NCI-H146 (cell line): ENCODE measurements around the gene ZBTB20.
A peak's percentile ranks its signal among the peaks of the same experiment; 100 is the strongest.

Experiments used
- DNase-seq: peaks from one replicate; lab custom pipeline; 2025; lab: John Stamatoyannopoulos, UW

The ZBTB20 gene

GRCh38 chr3:114374433-114374990 is 772.6 kb downstream of the ZBTB20 start:
- DNase-seq = no peak

- no peak for DNase-seq
Observed at GRCh38 chr3:114370537-114371174, 776.4 kb downstream of the ZBTB20 start.

DNA sequence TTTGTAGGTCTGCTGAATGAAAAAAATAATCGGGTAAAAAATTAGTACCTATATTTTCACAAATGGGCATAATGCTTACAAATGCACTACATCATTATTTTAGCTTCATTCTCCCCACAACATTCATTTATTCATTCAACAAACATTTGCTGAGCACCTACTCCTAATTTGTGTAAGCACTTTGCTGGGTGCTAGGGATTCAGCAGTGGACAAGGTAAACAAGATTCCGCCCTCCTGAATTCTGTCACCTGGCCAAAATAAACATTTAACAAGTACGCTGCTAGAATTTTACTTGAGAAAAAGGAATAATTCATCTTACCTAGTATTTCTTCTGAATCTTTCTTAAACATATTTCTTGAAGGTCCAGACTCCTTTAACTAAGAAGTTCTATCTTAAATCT is 781.2 kb downstream of the ZBTB20 start:
- no peak for DNase-seq

DNA sequence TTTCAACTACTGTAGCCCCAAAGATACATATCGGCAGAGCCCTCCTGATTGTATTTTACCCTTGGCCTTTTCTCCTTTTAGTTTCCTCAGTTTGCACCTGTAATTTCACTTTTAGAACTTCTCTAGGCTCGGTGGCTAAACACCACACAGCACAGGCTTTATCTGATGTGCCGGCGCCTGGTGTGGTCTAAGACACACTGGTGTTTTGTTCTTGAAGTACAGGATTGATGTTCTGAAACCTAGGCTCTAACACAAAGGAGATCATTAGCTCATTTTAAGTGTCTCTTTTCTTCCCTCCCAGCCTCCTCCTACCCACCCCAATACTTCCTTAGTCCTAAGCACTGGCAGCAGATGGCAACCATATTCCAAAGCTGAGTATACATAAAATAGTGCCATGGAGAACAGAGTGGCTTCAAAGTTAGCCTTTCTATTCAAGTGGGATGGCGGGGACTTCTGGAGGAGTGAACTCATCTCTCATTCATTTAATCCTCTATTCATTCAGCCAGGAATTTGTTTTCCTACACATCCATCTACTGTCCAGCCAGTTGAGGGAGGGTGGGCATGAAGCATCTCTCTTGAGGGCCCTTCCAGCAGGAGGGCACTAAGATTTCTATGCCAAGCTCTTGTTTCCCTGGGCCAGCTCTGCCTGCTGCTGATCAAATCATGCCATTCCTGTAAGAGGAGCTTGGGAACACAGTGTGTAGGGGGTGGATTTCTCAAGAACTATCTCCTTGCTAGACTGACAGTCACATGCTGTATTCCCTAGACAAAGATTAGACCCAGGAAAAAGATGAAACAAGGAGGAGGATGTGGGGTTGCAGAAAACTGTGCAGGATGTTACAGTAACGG is 782.1 kb downstream of the ZBTB20 start:
- no peak for DNase-seq

GRCh38 chr3:114363554-114364202 is 783.4 kb downstream of the ZBTB20 start:
- no peak for DNase-seq

DNA sequence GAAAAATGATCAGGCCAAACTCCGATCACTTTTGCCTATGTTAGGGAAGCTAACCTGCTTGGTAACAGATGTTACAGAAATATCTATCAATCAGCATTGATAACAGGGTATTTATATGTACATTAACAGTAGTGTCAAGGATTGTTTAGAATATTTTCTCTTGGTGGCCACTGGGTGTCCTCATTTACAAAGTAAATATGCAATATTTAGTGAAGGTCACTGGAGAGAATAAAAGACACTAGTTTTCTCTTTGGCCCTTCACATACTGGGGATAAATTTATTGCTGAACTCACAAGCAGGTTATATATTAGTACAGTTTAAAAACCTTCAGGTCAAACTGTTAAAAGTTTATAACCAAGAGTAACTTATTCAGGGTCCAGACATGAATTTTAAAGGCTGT is 784.3 kb downstream of the ZBTB20 start:
- peak; percentile 40 for DNase-seq

GRCh38 chr3:114361391-114361790 is 785.7 kb downstream of the ZBTB20 start:
- no peak for DNase-seq

- no peak for DNase-seq
Observed at GRCh38 chr3:114356525-114356924, 790.6 kb downstream of the ZBTB20 start.

DNA sequence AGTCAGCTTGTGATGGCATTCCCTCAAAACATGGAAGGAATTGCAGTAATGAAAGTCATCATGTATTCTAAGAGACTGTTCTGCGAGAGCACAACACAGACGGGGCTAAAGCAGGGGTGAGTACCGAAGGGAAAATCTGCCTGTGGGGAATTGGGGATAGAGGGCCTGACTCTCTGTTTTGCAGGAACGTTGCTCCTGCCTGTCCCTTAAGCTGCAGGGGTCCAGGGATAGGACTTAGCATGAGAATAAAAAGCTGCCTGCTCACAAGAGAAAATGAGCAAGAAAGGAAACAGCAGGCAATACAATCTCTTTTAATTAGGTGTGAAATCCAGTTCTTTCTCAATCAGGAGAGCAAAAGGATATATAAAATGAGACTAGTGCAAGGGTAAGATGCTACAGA is 791.0 kb downstream of the ZBTB20 start:
- DNase-seq = no peak

DNA sequence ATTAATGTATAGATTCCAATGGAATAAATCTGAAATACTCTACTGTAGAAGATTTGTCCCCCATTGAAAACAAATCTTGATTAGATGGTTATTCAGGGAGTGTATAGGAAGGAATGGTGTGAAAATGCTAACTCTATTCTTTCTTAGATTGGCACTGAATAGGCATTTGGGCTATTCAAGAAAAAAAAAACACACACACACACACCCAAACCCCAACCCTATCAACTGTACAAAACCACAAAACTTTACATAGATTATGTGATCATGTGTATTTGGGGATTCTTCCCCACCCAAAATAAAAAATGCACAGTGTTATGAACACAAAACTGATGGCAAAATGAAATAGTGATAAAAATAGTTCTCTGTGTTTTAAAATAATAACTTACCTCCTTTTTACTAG is 791.4 kb downstream of the ZBTB20 start:
- DNase-seq = no peak

GRCh38 chr3:114351822-114352145 is 795.3 kb downstream of the ZBTB20 start:
- DNase-seq = no peak

GRCh38 chr3:114351123-114351821 is 795.8 kb downstream of the ZBTB20 start:
- DNase-seq = no peak

- DNase-seq = no peak
Observed at GRCh38 chr3:114350690-114351089, 796.4 kb downstream of the ZBTB20 start.

GRCh38 chr3:114350271-114350670 is 796.8 kb downstream of the ZBTB20 start:
- no peak for DNase-seq

DNA sequence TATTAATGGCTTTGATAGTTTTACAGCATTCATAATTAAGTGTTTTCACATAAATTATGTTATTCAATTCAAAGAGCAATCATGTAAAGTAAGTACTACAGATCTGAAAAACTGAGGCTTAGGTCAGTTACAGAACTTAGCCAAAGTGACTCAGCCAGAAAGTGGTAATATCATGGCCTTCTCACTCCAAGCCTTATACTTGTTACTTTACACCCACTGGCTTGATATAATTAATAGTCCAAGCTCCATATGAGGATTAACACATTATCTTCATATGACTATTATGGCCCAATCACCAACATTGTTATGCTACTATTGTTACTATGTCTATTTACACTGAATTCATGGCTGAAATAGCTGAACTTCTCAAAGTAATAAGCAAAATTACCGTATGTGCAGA is 802.6 kb downstream of the ZBTB20 start:
- DNase-seq = no peak

GRCh38 chr3:114338651-114339357 is 808.3 kb downstream of the ZBTB20 start:
- no peak for DNase-seq

DNA sequence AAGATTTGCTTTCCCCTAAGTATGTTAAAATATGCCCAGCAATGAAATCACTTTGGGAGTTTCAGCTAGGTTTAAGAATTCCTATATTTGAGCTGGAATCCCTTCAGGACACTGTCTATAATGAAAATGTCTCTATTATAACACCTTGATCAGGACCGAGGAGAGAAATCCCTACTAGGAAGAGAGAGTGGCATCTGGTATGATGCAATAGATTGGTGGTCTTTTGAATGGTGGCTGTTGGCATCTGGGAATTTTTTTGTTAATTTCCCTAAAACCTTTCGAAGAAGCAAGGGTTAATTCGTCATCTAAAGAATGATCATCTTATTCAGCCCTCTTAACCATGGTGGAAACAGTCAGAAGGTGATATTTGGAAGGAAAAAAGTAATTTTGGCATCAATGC is 810.2 kb downstream of the ZBTB20 start:
- DNase-seq = no peak

GRCh38 chr3:114336122-114336697 is 810.9 kb downstream of the ZBTB20 start:
- DNase-seq = no peak

- no peak for DNase-seq
Observed at GRCh38 chr3:114333923-114334240, 813.2 kb downstream of the ZBTB20 start.

- DNase-seq = no peak
Observed at GRCh38 chr3:114333180-114333922, 813.7 kb downstream of the ZBTB20 start.
